ENCODE data around the gene CDH23.

GRCh38 chr10:71727738-71728737 lies 331.3 kb downstream of the CDH23 start:
- TF ChIP-seq SMAD3 (CRISPR knock-in tag; IDR thresholded peaks at IDR 0.05; ENCODE audit: borderline replicate concordance) (no peak), USF1 (CRISPR knock-in tag; IDR thresholded peaks at IDR 0.05) (no peak), AR (CRISPR knock-in tag; IDR thresholded peaks at IDR 0.05) (no peak), TCF7 (CRISPR knock-in tag; IDR thresholded peaks at IDR 0.05; ENCODE audit: low read depth) (no peak), MXD4 (CRISPR knock-in tag; IDR thresholded peaks at IDR 0.05; ENCODE audit: borderline replicate concordance) (no peak), SP1 (CRISPR knock-in tag; conservative IDR thresholded peaks at IDR 0.05) (no peak), CTCF (IDR thresholded peaks at IDR 0.05) (no peak), CREB1 (CRISPR knock-in tag; IDR thresholded peaks at IDR 0.05) (no peak), MLX (CRISPR knock-in tag; IDR thresholded peaks at IDR 0.05) (no peak)

Data from WTC11 (cell line).